ENCODE results near the gene PDE11A.

DNA sequence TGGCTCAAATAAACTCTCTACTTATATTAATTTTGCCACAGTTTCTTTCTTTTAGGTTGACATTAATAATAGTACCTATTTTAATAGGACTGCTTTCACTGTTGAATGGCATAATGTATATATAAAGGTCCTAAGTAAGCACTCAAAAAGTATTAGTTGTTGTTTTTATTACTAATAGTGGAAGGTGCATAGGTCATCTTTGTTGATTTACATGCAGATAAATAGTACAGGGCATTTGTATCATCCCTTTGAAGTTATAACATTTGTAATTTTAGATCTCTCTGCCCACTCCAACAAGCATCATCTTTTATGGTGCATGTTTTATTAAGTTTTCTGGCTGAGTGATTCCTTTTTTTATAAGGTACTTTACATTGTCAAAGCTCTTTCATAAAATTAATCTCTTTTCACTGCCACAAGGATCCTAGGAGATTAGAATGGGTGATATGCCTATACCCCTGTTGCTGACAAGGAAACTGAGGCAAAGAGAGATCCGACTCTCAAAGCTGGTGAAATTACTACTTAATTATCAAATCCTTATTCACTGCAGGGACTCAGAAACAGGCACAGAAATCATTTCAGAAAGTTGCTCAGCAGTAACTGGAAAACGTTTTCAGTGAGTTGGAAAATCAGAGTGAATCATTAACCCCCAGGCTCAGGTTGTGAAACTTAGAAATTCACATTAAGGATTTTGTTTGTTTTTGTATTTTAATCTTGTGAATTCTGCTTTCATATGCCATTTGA lies 380.4 kb downstream of the PDE11A start:
- TF ChIP-seq, protein P1, sequence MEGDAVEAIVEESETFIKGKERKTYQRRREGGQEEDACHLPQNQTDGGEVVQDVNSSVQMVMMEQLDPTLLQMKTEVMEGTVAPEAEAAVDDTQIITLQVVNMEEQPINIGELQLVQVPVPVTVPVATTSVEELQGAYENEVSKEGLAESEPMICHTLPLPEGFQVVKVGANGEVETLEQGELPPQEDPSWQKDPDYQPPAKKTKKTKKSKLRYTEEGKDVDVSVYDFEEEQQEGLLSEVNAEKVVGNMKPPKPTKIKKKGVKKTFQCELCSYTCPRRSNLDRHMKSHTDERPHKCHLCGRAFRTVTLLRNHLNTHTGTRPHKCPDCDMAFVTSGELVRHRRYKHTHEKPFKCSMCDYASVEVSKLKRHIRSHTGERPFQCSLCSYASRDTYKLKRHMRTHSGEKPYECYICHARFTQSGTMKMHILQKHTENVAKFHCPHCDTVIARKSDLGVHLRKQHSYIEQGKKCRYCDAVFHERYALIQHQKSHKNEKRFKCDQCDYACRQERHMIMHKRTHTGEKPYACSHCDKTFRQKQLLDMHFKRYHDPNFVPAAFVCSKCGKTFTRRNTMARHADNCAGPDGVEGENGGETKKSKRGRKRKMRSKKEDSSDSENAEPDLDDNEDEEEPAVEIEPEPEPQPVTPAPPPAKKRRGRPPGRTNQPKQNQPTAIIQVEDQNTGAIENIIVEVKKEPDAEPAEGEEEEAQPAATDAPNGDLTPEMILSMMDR (IDR thresholded peaks at IDR 0.05; ENCODE audit: borderline replicate concordance, extremely low read depth, low read length, poor library complexity, severe bottlenecking): no peak
- TF ChIP-seq EZH2 (IDR thresholded peaks at IDR 0.05; ENCODE audit: borderline replicate concordance, low read depth, low read length, severe bottlenecking): no peak

Data from DND-41 (cell line).